GM12891 (cell line): Measurements from ENCODE around the gene KIF4B.

Source experiments
- POLR2A ChIP-seq: IDR thresholded peaks from 2 replicates; pipeline ENCODE4 v1.6.1; 2011; ENCODE audit warnings: low read depth, low read length, control low read depth
- POLR2AphosphoS5 ChIP-seq: IDR thresholded peaks from 2 replicates; pipeline ENCODE4 v1.6.1; 2011; ENCODE audit warnings: low read depth, low read length, control low read depth
- POU2F2 ChIP-seq: IDR thresholded peaks from 2 replicates; pipeline ENCODE4 v1.6.1; 2011; ENCODE audit warnings: low read depth, mild to moderate bottlenecking, control low read depth, low read length, moderate library complexity
- TAF1 ChIP-seq: IDR thresholded peaks from 2 replicates; pipeline ENCODE4 v1.6.1; 2011; ENCODE audit warnings: low read depth, low read length, control low read depth

- TF ChIP-seq POLR2AphosphoS5 = no peak
- no peak for TF ChIP-seq POLR2A
- no peak for TF ChIP-seq POU2F2
- no peak for TF ChIP-seq TAF1
Observed at GRCh38 chr5:155027993-155028629, 14.6 kb downstream of the KIF4B start.
